HG03469 (cell line): ENCODE results near the gene WIPF1.
"Not testable (repeated sequence)": the region's sequence is repeated elsewhere in the genome, so short reads cannot be mapped to it uniquely, and the experiment has no call there.

Experiments
- ATAC-seq: cut with Tn5 transposase; IDR thresholded peaks from one replicate; pipeline ENCODE4 v1.9.1; 2021; ENCODE audit warnings: mild to moderate bottlenecking, moderate library complexity, moderate number of reproducible peaks; ENCODE audit not compliant: unreplicated experiment

Gene WIPF1

DNA sequence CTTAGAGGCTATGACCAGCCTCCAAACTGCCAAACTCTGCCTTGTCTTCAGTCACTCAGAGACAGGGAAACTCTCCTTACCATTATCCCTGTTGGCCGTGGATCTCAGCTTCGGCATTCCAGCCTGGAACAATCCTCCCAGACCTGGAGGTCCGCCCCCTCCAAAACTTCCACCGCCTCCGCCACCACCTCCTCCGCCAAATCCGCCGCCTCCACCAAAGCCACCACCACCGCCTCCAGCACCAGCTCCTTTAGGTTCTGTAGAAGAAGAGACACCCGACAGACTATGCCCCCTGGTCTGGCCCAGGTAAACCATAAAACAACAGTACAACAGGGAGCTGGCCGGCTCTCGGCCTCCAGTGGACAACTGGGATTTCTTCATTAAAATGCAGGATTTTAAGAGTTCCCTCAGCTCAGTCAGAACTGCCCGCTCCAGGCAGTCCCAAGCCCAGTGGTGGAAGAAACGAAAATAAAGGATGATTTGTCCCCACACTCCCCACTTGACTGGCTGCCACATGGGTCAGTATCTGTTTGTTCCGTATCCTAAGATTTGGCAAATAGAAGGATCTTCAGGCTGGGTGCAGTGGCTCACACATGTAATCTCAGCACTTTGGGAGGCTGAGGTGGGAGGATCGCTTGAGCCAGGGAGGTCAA lies 22.4 kb downstream of the WIPF1 start:
- no peak for ATAC-seq

DNA sequence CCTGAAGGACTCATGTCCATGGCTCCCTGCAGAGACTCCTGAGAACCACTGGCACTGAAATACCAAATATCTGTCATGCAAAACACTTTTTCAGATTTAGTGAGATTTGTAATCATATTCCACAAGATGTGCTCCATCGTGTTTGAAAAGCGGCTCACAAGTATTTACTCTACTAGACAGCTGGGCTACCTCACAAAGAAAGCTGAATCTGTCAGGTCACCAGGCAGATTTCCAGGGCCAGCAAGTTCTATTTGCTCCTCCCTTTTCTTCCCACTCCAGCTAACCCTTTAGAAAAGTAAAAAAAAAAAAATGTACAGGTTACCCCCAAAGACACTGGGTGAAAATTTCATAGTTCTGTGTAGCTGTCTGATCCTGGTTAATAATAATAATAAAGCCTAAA lies 22.9 kb downstream of the WIPF1 start:
- no peak for ATAC-seq

DNA sequence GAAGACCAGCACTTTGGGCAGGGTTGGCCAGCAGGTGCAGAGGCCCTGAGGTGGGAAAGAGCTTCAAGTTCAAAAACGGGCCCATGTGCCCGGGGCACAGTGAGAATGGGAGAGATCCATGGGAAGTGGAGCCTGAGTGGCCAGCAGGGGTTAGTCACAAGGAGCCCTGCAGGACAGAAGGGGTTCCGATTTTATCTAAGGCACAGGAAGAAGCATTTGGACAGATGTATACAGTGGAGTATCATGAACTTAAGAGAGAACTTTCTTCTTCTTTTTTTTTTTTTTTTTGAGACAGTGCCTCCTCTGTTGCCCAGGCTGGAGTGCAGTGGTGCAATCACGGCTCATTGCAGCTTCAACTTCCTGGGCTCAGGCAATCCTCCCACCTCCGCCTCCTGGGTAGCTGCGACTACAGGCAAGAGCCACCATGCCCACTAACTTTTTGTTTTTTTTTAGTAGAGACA lies 24.0 kb downstream of the WIPF1 start:
- no peak for ATAC-seq

DNA sequence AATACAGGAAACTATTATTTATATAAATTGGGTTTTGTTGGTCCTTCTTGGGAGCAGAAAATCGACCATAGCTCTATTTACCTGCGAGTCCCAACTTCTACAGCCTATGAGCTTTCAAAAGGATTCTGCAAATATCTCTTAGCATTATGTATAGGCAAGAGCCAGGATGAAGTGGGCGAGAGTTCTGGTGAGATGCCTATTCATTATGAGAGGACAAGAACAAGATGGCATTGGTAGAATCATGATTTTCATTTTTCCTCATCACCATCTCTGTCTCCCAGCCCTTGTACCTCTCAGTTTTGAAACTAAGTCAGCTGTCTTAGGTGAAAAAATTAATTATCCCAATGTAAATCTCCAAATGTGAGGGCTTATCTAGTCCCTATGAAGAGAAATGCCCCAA lies 25.0 kb downstream of the WIPF1 start:
- no peak for ATAC-seq

DNA sequence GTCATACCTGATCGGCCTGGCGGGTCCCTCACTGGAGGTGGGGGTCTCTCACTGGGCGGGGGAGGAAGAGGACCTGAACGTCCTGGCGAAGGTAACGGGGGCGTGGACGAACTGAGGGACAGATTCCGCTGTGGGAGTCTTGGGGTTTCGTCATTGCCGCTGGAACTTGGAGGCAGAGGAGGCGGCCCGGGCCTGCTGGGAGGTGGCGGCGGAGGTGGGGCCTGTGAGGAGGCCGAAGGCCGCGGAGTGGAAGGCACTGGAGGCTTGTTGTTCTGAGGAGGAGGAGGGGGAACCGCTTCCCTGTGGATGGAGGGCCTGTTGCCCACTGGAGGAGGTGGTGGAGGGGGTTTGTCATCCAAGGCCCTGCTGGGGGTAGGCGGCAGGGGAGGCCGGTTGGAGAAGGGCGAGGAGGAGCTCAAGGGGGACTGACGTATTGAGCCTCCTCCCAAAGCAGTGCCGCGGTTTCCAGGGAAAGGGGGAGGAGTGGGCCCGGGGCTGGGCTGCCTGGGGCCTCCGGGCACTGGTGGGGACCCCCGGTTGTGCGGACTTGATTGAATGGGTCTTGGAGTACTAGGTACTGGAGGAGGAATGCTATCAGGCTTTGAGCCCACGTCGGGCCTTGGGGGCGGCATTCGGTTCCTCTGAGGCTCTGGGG lies 25.8 kb downstream of the WIPF1 start:
- no peak for ATAC-seq

DNA sequence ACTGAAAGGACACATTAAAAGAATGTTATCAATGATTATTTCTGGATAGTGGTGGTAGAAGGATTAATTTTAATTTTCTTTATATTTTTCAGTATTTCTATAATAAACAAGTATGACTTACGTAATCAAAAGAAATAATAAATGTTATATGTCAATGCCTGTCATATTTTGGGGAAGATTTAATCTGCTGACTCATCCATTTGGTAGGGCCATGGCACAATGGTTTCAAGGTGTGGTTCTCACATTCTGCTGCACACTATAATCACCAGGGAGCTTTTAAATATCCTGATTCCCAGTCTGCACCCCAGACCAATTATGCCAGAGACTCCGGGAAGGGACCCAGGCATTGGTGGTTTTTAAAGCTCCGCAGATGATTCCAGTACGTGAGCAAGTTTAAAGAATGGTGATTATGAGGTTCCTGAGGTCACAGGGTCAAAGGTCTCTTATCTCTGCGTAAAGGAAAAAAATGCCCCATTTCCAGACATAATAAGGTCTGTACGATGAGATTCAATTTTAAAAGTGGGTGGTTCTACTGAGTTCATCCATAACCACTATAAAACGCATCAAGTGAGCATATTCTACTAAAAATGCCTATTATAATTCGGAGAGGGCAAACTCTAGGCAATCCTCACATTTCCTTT lies 27.2 kb downstream of the WIPF1 start:
- ATAC-seq, result no peak

DNA sequence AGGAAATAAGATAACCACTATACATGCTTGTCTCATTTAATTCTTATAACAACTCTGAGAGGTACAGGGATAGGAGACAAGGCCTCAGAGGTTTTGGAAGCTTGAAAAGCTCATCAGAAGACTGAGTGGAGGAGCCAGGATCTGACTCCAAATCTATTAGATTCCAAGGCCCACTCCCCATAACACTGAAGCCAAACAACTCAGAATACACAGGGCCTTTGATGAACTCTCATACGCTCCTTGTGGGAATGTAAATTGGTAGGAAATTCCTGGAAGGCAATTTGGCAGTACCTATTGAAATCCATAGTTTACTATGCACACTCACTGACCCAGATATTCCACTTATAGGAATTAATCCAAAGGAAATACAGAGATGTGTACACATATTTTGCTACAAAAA lies 27.9 kb downstream of the WIPF1 start:
- ATAC-seq, result no peak

DNA sequence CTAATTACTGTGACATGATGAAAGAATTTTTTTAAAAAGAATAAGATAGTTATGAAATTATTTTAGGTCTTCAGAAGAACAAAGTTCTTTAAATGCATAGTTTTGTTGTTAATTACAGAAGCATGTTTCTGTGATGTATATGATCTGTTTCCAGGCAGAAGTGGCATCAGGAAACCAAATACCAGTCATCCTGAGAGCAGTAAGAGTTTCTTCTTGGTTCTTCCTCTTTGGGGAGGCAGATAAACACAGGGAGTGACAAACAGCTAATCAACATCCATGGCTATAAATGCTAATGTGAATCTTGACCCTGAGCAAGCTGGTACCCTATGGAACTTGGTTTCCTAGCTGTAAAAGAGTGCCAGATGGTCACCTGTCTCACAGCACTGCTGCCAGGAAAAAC lies 29.2 kb downstream of the WIPF1 start:
- ATAC-seq, result no peak

DNA sequence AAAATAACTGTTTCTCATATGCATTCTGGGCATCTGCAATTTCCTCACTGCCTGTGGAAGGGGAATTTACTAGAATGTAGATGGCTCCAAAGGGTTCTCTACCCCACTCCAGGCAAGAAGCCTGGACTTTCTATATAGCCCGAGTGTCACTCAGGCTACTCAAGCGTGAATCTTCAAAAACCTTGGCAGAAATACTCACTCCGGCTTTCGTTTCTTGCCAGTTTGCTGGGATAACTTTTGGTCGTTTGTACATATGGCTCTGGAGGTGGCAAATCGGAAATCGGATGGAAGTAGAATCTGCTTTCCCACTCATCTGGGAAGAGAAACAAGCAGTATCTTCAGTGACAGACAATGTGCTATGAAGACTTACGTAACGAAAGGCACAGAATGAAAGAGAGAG lies 30.7 kb downstream of the WIPF1 start:
- no peak for ATAC-seq

DNA sequence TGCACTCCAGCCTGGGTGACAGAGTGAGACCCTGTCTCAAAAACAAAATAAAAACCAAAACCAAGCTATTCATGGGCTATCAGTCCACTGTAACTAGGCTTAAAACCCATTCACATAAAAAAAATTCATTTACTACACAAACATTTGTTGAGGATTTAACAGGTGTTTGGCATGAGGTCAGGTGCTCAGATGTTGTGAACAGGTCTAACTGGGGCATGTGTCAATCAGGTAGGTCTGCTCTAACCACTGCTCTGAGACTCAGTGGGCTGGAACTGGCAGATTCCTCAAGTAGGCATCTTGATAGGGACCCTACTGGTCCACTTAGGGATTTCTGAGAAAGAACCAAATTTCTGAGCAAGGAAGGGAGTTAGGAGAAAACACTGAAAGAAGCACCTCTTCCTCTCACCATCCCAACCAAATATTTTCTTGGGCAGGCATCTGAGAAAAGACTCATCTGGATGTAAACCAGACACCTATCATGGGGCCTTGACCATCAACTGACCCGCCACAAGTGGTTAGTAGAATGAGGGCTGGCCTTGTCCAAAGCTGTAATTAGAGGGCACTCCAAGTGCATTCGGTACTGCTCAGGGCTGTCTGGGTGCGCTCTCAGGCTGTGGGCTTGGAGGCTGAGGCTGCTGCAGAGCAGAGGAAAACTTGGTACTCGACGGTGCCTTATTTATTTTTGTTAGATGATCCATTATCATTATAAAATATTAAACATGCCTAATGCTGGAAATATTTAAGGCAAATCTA lies 33.9 kb downstream of the WIPF1 start:
- no peak for ATAC-seq

DNA sequence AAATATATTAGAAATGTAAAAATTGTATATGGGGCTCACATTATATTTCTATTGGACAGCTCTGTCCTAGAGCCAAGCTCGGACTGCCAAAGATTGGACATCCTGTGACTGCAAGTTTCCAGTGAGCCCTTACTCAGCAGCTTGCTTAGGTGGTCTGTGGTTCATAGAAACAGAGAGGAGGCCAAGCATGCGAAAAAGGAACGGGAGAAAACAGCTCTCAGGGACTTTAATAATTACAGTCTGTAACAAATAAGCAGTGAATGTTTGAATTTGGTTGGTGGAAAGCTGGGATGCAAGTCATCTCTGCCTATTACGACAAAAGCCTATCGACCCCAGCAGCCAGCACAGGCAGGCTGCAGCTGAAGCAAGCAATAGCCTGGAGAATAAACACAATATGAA lies 35.6 kb downstream of the WIPF1 start:
- no peak for ATAC-seq

DNA sequence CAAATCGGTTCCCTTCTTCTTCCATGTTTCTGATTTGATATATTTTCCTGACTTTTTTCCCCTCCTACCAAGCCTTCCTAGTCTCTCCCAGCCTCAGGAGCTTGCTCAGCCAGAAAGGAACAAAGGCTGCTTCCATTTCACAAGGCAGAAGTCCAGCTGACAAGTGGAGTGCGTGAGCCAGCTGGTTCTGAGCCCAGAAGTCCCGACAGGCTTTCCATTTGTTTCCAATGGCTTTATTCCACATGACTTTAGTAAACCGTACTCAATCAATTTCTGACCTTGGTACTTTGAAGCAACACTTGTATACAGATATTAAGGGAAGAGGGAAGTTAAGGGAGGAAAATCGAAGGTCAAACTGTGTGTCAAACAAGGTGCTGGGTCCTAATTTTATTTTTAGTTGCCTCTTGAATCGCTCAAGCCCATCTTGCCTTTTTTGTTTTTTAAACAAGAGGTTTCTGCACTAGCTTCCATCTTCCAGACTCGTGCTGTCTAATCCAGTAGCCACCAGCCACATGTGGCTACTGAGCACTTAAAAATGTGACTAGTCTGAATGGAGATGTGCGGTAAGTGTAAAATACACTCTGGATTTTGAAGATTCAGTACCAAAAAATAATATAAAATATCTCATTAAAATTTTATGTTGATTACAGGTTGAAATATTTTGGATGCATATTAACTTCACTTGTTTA lies 36.2 kb downstream of the WIPF1 start:
- no peak for ATAC-seq

DNA sequence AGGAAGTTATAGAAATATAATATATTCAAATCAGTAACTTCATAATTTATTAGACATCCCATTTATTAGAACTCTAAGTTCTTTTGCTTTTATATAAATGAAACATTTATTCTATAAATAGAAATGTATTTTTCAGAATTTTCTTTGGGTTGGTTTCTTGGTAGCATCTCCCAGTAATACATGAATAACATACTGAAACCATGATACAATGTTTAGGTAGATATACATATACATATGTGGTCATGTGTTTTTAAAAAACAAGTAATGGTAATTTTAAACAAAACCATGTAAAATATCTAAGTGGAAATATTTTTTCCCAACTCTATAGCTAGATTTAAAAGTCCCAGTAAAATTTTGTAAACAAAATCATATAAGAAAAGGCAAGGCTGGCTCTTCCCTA lies 36.9 kb downstream of the WIPF1 start:
- no peak for ATAC-seq

DNA sequence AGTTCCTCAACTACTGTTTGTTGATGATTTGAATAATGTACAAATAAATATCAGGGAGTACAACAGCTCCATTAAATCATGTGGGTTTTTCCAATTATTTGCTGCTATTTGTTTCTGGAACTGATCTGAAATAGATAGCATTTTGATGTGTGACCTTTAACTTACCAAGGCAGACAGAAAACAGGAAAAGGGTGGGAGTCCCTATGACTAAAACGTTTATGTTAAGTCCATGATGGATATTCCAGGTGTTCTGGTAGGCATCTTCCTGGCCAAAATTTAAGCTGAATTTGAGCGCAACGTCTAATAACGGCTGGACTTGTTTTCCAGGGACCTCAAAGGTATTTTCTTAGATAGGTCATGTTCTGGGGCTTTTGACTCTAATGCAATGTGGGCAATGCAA lies 41.6 kb downstream of the WIPF1 start:
- no peak for ATAC-seq

DNA sequence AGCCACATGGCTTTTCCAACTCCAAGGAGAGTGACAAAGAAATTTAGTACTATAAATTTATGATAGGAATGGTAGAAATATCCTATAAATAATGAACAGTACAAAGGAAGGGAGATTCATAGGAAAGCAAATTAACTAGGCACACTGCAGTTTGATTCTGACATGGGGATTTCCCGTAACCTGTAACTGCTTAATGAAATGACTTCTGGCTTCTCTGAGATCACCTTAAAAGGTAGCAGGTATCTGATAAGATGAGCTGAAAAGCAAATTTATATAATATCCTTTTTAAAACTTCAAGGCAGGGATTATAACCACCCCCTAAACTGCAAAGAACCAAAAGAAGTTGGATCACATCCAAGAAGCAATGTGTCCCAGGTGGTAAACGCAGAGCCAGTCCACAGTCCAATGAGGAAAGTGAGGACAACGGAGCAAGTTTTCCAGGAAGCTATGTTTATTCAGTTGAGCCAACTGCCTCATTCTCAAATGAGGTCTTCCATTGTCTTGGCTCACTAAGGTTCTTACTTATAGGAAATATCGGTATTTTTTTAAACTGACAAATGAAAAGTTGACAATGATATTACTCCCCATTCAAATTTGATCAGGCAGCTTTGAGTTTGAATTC lies 43.0 kb downstream of the WIPF1 start:
- no peak for ATAC-seq

DNA sequence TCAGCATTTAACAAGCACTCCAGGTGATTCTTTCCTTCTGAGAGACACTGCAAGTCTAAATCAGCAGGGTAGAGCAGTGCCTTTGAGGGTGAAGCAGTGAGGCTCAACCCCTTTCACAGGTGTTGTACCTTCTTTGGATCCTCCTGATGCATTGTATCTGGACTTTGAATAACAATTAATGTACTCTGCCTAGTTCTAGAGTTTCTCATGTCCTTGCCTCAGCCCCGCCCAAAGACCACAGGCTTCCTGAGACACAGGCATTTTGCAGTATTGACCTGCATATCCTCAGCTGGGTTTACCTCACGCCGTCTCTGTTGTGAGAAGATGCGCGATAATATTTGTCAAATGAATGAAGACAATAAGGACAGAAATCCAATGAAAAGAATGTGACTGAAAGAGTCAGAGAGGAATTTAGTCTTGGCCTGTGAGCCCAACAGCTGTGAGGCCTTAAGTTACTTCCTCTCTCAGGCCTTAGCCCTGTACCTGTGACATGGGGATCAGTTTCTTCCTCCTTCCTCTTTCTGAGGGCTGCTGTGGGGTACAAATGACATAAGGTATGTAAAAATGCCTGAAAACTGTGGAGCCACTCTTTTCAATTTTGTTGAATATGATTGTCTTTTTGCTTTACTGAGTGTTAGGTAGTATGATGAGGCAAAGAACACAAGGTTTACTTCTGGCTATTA lies 43.7 kb downstream of the WIPF1 start:
- peak; percentile 50 for ATAC-seq

DNA sequence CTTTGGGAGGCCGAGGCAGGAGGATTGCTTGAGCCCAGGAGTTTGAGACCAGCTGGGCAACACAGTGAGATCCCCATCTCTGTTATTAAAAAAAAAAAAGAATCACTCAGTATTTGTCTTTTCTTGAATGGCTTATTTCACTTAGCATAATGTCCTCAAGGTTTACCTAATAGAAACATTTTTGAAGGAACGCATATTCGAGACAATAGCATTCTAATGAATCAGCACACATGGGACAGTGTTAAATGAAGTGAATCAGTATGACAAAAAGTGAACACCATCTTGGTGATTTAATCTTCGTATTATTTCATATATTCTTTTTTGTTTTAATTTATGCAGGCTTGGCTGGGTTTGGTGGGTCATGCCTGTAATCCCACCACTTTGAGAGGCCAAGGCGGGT lies 44.7 kb downstream of the WIPF1 start:
- ATAC-seq, result no peak

DNA sequence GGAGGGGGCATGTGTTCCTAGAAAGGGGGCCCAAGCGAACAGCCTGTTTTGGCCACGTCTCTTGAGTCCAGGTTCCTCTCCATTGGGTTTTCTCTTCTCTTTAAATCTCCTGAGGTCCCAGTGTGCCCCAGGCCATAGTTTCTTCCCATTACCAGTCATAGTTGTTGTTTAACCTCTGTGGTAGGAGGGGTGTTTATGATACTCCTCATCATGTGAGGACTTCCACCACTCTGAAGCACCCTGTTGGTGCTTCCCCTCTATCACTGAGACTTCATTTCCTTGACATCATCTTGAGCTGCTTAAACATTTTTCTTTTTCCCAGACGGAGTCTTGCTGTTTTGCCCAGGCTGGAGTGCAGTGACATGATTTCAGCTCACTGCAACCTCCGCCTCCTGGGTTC lies 45.9 kb downstream of the WIPF1 start:
- no peak for ATAC-seq

DNA sequence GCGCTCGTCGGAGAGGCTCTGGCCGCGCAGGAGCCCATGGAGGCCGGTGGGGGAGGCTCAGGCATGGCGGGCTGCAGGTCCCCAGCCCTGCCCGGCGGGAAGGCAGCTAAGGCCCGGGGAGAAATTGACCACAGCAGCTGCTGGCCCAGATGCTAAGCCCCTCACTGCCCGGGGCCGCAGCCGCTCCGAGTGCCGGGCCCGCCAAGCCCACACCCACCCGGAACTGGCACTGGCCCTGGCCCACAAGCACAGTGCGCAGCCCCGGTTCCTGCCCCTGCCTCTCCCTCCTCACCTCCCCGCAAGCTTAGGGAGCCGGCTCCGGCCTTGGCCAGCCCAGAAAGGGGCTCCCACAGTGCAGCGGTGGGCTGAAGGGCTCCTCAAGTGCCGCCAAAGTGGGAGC lies 49.0 kb downstream of the WIPF1 start:
- not testable (repeated sequence) for ATAC-seq

DNA sequence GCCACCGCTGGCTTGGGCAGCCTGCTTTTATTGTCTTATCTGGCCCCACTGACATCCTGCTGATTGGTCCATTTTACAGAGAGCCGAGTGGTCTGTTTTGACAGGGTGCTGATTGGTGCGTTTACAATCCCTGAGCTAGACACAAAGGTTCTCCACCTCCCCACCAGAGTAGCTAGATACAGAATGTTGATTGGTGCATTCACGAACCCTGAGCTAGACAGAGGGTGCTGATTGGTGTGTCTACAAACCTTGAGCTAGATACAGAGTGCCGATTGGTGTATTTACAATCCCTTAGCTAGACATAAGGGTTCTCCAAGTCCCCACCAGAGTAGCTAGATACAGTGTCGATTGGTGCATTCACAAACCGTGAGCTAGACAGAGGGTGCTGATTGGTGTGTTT lies 49.6 kb downstream of the WIPF1 start:
- not testable (repeated sequence) for ATAC-seq
